Effector CD8-positive, alpha-beta T cell (primary cell): ENCODE measurements around the gene GRK3.

ENCODE experiments used
- DNase-seq: peaks from one replicate; lab custom pipeline; 2025; lab: John Stamatoyannopoulos, UW

GRK3 gene

DNA sequence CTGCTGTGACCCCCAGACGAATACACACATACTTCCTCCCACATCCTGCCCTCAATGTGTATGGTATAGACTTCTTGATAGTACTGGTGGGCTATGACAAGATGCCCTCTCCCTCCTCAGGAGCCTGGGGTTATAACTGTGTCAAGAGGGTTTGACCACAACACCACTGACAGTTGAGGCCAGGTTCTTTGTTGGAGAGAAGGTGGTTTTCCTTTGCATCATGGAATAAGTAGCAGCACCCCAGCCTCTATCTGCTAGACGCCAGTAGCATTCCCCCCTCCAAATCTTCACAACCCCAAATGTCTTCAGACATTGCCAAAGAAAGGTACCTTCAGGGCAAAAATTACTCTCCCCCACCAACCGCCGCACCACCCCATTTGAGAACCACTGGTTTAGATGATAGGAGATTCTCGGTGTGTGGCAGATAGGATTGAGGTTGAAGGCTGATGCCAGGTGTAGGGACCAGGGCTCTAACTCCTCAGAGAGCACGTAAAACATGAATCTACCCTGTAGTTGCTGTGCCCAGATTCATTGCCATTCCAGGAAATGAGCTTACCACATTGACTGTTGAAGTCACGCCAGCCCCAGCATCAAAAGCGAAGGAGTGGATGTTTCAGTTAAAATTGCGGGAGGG is 172.0 kb downstream of the GRK3 start:
- no peak for DNase-seq

DNA sequence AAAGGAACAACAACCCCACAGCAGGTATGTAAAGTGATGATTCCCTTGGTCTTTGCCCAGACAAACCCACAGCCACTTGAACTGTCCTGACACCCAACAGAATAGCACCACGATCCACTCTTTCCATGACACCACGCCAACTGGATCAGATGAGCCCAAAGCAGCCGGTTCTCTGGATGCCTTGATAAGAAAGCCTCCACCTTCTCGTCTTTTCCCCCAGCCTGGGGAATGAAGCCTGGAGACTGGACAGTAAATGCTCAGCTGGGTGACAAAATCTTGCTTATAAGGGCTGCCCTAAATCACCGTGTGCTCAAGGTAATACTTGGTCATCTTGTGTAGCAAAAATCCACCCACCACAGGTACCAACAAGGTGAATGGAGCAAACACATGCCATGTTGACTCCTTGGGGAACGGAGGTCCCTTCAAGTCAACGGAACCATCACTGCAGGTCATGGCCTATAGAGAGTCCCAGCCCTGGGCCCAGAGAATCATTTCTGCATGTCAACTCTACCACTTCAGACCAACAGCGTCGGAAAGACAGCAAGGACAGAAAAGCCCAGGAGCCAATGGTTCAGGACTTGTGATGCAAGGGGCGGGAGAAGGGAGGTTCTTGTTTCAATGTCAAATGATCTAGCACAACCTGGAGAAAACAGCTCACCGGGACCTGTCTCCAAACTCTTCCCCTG is 175.3 kb downstream of the GRK3 start:
- DNase-seq = no peak

DNA sequence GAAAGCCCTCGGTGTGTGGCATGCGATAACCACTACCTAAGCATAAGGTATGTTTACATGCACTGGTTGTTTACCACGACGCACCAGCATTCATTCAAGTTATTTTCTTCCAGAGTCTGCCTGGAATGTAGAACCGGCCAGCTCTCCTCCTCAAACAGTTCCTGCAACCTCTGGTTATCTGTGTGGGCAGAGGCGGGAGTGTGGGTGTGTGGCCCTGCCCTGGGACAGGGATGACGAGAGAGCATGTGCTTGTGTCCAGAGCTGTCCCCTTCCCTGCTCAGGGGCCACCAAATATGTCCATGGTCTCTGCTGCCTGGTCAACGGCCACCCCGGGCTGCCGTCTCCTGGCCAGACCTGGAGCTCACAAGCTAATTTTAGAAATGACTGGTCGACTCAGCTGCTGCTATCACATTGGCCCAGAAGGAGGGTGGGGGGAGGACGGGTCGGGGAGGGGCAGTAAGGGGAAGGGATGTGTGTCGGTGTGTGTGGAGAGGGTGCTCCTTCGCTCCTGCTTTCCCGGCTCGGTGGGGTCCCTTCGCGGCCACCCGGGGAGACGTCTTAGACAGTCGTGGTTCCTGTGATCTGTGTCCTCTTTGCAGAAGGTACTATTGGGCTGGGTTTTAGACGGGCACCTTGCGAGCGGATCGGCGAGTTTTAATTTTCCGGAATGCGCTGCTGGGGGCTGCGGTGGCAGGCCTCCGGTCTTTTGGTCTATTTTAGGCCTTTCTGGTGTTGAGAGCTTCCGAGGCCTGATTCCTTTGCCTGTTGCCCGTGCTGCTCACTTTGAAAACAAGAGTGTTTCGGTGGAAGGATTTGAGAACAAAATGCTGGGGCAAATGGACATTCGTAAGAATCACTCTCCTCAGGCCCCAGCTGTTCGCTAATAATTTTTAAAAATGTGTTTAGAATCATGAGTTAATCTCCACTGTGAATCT is 177.5 kb downstream of the GRK3 start, which contains the start of gene MYO18B:
TSS of gene MYO18B (plus strand) at position 497 of the 935 bp plus-strand sequence. CDS start 18,905 bp downstream, outside the sequence.
- no peak for DNase-seq

DNA sequence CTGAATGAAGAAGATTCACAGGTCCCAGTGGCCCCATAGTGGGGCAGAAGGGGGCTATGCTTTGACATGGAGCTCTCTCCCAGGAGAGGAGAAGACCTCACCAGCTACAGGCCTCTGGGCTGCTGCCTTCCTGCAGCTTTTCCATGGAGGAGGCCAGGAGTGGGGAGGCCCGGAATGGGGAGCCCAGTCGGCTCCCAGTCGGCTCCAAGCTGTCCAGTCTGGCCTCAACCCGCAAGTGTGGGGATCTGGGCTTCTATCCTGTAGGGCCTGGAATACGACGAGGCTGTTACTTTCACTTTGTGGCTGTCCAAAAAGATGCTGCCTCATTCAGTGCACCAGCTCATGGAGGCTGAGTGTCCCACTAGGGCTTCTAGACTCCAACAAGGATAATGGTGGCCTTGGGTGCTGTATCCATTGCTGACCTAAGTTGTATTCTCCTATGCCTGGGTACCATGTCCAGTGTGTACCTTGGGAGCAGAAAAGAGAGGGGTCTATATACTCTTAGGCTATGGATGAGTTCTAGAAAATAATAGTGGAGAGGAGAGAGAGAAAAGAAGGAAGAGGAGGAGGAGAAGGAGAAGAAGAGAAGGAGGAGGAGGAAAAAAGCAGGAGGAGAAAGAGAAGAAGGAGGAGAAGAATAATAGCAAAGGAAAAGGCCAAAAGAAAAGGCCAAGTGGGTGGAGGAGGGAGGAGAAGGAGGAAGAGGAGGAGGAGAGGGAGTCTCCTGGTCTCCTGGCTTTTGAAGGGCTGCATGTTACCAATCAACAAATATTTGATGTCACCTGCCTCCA is 178.6 kb downstream of the GRK3 start:
- no peak for DNase-seq

DNA sequence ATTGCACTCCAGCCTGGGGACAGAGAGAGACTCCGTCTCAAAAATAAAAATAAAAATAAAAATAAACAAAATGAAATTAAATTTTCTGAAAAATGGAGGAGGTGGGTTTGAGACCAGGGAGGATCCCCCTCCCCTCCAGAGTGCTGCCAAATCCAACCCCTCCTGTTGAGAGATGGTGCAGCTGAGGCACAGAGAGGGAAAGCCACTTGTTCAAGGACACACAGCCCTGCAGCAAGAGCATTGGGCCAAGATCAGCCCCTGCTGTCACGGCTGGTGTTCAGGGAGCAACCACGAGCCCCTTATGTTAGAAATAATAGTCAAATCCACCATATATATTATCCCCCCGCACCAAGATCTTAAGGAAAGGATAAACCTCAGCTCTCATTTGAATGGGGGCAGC is 180.2 kb downstream of the GRK3 start:
- no peak for DNase-seq

DNA sequence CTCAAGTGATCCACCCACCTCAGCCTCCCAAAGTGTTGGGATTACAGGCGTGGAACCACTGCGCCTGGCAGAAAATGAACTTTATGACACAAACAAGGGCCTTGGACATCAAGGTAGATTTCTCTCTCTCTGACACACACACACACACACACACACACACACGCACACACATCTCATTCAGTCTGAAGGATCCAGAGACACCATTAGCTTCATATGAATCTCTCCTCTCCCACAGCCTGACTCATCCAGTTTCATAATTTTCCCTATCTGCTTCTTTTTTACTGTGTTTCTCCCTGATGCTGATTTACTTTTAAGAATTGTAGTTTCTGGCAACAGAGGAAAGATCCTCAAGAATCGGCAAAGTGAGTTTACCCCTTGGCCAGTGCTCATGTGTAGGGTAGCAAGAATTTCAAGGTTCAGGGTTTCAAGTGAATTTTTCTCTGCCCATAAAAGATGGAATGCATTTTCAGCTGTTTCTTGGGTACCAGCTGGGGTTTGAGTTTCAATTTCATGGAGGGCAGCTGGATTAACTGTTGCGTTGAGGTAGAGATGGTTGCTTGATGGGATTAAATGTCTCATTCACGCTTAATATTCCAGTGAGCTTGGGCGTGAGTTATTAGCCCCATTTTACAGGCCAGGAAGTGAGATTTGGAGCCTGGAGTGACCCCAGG is 181.0 kb downstream of the GRK3 start:
- DNase-seq = no peak

DNA sequence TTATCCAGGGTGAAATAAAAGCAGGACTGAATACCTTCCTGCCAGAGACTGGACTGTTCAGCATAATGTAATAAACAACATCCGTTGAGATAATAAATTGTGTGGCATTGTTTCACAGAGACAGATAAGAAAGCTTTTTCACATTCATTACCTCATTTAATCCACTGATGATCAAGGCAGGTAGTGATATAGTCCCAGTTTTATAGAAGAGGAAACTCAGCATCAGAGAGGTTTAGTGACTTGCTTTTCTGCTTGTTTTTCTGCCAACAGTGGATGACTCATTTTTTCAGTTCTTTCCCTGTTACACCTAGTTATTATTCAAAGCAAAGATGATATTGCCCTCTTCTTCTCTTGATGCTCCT is 181.5 kb downstream of the GRK3 start:
- no peak for DNase-seq

DNA sequence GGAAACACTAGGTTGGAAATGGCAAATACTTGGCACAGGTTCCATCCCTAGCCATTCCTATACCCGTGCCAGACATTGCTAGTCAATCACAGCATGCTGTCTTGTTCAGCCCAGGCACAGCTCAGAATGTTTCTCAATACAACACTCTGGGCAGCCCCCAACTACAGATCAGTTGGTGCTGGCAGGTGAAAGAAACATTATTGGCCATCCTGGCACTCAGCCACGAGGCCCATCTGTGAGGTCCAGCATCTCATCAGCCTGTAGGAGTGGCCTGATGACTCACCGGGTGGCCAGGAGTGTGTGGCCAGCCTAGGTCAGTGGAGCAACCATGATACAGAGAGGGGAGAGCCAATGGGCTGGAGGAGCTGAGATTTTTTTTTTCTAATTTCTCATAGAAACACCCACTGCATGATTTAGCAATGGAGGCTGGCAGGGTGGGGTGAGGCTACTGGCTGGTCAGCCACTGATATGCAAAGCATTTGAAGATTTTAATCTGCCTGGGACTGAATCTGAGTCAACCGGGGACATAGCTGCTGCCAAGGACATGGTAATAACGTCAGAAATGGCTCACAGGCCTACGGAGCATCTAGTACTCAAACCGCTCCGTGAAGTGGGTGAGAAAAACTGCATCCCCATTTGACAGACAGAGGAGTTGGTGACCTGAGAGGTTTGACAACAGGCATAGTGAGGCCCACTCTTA is 182.9 kb downstream of the GRK3 start:
- no peak for DNase-seq

DNA sequence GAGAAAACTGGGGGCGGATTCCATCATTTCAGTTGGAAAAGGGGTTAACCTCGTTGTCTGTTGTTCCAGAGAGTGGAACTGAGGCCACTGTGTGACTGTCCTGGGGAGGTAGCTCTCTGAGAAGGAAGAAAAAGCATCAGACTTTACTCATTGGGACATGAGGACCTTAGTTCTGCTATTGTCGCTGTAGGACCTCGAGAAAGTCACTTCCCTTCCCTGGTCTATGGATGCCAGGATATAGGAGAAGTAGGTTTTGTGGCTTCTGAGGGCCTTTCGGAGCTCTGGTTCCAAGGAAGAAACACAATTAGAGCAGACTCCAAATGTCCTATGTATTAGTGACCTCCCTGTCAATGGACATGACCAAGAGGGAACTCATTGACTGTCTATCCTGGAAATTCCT is 183.7 kb downstream of the GRK3 start:
- no peak for DNase-seq

DNA sequence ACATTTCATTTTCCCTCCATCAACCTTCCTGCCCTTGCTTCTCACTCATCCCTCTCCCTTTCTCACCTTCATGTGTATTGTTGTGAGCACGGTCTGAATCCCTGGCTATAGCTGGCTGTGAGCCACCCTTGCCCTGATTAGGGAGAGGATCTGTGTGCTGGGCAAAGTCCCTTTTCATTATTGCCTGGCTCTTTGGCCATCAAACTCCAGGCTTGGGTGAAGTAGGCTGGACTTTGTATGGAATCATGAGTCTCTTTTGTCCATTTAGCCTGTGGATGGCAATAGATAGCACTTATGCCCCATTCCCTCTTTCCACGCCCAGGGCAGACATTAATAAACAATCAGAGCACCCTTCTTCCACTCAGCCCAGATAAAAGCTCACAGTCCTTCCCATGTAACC is 184.2 kb downstream of the GRK3 start:
- DNase-seq = no peak

DNA sequence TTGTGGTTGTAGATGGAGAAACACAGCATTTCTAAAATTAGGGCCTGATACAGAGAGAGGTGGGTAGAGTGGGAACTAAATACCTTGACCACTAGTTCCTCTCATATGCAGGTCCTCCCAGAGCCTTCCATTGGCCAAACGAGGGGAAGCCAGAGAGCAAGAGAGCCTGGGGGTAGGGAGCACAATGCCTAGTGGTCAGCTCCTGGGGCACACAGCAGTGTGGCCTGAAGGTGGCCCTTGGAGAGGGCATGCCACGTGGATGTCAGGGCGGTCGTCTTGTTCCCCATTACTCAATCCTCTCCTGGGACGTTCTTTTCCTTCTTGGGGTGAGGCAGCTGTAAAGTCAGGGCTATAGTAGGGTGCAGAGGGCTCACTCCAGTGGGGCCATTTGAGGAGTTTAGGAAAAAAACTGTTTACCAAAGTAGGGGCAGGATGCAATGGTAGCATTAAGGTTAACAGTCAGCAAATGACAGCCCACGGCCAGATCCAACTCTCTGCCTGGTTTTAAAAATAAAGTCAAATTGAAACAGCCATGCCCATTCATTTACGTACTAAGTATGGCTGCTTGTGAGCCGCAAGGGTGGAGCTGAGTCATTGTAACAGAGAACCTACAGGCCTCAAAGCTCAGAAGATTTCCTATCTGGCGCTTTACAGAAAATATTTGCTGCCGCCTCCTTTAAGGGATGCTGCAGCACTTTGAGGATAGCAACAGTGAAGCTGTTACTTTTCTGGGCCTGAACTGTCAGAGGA is 185.1 kb downstream of the GRK3 start:
- no peak for DNase-seq

DNA sequence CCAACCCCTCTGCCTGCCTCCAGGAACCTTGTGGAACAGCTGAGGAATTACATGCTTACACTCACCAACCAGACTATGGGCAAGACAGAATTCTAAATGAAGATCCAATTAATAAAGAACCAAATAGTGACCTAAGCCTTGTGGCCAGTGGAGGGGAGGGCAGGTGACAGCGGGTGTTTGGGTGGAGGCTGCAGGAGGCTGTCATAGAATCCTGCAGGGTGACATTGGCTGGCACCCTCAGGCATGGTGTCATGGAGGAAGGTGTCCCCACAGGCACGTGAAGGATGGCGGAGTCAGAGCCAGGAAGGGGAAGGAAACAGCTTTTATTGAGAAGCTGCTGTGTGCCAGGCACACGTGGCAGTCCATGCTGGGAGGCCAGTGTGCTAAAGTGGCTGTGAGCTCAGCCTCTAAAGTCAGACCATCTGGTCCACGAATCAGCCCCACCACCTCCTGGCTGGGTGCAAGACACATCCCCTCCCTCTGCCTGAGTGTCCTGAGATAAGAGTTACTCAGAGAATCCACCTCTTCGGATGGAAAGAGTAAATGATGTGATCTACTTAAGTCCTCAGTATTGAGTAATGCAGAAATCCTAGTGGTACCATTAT is 186.2 kb downstream of the GRK3 start:
- DNase-seq = no peak

DNA sequence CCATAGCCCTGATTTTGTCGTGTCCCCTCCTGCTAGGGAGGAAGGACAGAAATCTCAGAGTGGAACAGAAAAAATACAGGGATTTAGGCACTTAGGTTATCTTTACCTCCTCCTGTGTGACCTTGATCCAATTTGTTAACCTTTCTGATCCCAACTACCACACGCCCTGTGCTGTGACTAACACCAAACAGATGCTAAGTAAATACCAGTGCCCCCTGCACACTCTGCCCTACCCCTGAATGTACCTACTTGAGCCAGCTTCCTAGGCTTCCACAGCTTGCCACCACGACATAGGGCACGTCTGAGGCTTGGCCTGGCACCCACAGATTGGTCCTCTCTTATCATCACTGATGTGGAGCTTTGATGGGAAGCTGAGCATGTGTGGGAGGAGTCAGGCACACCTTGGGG is 186.7 kb downstream of the GRK3 start:
- no peak for DNase-seq

DNA sequence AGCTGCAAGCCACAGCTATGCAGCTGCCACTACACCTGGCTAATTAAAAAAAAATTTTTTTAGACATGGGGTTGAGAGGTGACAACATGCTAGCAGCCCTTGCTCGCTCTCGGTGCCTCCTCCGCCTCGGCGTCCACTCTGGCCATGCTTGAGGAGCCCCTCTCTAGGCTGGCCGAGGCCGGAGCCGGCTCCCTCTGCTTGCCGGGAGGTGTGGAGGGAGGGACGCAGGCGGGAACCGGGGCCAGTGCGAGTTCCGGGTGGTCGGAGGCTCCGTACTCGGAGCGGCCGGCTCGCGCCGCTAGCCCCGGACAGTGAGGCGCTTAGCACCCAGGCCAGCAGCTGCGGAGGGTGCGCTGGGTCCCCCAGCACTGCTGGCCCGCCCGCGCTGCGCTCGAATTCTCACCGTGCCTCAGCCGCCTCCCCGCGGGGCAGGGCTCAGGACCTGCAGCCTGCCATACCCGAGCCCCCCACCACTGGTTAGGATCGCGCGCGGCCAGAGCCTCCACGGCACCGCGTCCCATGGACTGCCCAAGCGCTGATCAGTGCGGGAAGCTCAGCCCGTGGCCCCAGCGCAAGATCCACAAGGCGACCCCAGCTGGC is 188.2 kb downstream of the GRK3 start:
- DNase-seq = no peak

DNA sequence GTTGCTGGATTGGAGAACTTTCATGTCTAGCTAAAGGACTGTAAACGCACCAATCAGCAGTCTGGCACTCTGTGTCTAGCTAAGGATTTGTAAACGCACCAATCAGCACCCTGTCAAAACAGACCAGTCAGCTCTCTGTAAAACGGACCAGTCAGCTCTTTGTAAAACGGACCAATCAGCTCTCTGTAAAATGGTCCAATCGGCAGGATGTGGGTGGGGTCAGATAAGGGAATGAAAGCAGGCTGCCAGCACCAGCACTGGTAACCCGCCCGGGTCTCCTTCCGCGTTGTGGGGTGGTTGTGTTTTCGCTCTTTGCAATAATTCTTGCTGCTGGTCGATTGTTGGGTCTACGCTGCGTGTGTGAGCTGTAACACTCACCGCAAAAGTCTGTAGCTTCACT is 188.8 kb downstream of the GRK3 start:
- no peak for DNase-seq

DNA sequence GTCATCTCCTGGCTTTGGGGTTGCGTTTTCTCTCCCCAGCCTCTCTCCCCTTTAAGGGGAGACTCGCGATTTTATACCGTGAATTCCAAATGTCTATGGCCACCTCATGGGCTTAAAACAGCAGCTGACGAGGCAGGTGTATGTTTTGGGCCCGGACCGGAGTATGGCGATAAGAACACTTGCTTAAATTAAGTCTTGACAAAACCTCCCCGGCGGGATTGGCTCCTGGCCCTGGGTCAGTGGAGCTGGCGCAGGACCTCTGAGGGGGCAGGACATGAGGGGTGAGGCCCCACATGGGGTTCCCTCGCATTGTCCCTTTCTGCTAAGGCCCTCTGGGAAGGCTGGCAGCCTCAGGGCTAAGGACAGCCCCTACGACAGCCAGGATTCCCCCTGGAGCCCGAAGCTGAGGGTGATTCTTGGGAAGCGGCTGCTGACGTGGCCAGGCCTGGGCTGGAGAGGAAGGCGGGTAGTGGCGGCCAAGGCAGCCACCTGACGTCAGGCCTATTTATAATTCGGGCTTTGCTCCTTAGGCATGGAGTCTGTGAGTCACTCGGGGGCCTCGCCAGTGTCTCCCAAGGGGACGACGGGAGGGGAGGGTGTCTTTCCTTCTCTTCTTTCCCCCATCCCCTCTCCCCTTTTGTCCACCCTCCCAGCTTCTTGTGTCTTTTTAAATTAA is 190.2 kb downstream of the GRK3 start:
- DNase-seq = no peak

DNA sequence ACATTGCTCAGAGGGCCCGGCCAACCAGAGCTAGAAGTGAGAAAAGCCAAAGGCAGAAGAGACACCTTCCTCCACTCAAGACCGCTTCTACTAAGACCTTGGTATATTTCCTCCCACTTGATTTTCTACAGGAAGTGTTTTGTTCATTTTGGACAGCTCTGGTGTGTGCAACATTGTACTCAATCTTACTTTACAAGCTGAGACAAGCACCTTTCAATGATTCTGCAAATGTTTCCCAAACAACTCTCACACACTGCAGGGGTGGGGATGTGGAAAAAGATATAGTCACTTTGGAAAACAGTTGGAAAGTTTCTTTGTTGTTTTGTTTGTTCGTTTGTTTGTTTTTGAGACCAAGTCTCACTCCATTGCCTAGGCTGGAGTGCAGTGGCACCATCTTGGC is 193.2 kb downstream of the GRK3 start:
- no peak for DNase-seq

DNA sequence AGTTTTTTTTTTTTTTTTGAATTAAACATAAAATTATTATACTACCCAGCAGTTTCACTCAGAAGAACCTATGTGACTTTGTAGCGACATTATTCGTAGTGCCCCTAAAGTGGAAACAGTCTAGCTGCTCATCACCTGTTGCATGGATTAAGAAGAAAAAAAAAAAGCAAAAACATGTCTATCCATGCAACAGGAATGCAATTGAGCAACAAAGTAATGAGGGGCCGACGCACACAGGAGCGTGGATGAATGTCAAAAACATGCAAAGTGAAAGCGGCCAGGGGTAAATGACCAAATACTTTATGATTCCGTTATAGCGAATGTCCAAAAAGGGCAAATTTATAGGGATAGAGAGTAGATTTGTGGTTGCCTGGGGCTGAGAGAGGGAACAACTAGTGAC is 193.8 kb downstream of the GRK3 start:
- DNase-seq = no peak

DNA sequence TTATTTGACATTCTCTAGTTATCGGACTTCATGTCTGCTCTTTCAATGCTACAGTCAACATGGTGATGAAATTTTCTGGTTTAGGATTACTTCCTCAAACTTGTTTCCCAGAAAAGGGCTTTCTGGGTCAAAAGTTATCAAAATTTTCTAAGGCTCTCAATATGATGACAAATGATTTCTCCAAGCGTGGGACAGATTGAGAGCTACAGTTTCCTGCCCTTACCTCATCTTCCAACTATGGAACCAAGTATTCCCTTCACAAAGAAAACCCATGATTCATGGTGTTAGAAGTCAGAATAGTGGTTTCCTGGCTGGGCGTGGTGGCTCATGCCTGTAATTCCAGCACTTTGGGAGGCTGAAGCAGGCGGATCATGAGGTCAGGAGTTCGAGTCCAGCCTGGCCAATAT is 195.4 kb downstream of the GRK3 start:
- no peak for DNase-seq
